Suprapubic skin (tissue), 4 donors: Measurements from ENCODE around the gene ZDHHC14.

Experiments used
- EP300 ChIP-seq: sonication (generic); formaldehyde crosslinking; IDR thresholded peaks from one replicate; pipeline ENCODE4 v1.6.1; 2017; ENCODE audit warnings: antibody characterized with exemption
- POLR2A ChIP-seq, 2 donors: fragments of 450-650 bp; IDR thresholded peaks; one replicate each; pipeline ENCODE4 v1.6.1; 2017; ENCODE audit warnings: antibody characterized with exemption in 2 of 2, mild to moderate bottlenecking in 2 of 2, moderate library complexity in 2 of 2
- POLR2AphosphoS5 ChIP-seq, 3 donors: sonication (generic); formaldehyde crosslinking; IDR thresholded peaks; one replicate each; pipeline ENCODE4 v1.6.1; 2017; ENCODE audit warnings: antibody characterized with exemption in 3 of 3
- TF ChIP-seq, protein P1 (sequence below), 2 donors: fragments of 200-600 bp in 1 of 2; fragments of 450-650 bp in 1 of 2; sonication (generic) in 1 of 2; IDR thresholded peaks; one replicate each; pipeline ENCODE4 v1.5.1; 2016 to 2019; ENCODE audit warnings: antibody characterized with exemption in 2 of 2, mild to moderate bottlenecking in 1 of 2, moderate library complexity in 1 of 2

DNA sequence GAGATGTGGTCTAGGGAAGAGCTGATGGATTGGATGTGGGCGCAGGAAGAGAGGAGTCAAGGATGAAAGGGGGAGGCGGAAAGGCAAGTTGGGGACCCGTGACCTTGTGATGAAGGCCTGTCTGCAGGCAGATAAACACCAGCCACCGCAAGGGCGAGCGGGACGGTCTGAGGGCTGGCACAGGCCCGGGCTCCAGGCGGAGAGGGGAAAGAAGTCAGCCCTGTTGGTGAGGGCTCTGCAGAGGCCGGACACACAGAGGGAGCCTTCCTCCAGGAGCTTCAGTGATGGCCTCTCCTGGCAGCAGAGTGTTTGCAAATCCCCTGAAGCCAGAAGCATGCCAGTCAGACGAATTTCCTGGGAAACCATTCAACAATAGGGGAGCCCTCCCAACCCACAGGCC lies 112.2 kb downstream of the ZDHHC14 start:
- TF ChIP-seq, protein P1, sequence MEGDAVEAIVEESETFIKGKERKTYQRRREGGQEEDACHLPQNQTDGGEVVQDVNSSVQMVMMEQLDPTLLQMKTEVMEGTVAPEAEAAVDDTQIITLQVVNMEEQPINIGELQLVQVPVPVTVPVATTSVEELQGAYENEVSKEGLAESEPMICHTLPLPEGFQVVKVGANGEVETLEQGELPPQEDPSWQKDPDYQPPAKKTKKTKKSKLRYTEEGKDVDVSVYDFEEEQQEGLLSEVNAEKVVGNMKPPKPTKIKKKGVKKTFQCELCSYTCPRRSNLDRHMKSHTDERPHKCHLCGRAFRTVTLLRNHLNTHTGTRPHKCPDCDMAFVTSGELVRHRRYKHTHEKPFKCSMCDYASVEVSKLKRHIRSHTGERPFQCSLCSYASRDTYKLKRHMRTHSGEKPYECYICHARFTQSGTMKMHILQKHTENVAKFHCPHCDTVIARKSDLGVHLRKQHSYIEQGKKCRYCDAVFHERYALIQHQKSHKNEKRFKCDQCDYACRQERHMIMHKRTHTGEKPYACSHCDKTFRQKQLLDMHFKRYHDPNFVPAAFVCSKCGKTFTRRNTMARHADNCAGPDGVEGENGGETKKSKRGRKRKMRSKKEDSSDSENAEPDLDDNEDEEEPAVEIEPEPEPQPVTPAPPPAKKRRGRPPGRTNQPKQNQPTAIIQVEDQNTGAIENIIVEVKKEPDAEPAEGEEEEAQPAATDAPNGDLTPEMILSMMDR (IDR thresholded peaks at IDR 0.05): no peak
- TF ChIP-seq POLR2A (IDR thresholded peaks at IDR 0.05) (no peak), EP300 (no peak), POLR2AphosphoS5 (IDR thresholded peaks at IDR 0.05) (no peak)
